Measurements from ENCODE around the gene PRH1. TPM values are rescaled to one million over a fixed set of nuclear protein-coding genes. Genes with fewer than 3 reads are reported as not detected.

The PRH1 gene
- polyA plus RNA-seq, 4 donors: 7.8 to 16.2 (median 13.0) TPM

GRCh38 chr12:10847744-10848143 lies 36.3 kb downstream of the PRH1 start:
- DNase-seq (ENCODE audit: low read depth in 4 of 4, low spot score in 3 of 4): no peak

- DNase-seq (ENCODE audit: low read depth in 4 of 4, low spot score in 3 of 4): no peak
Observed at GRCh38 chr12:10842862-10843261, 41.2 kb downstream of the PRH1 start.

- no peak for DNase-seq (ENCODE audit: low read depth in 4 of 4, low spot score in 3 of 4)
Observed at GRCh38 chr12:10838461-10838860, 45.6 kb downstream of the PRH1 start.

Other genes starting within 250 kb of the PRH1 start
- 1 to 10 TPM in 2 of 4 donors, under 1 TPM in 2; 0.10 to 1.7 (median 0.99) TPM for gene STYK1, start 210.2 kb downstream of the PRH1 start, polyA plus RNA-seq (ENCODE audit: insufficient read length in 4 of 4)
- gene YBX3, start 160.9 kb downstream of the PRH1 start, polyA plus RNA-seq (ENCODE audit: insufficient read length in 4 of 4): 100 to 1,000 TPM; 219 to 263 (median 239) TPM
- gene TAS2R7, start 81.6 kb downstream of the PRH1 start, polyA plus RNA-seq (ENCODE audit: insufficient read length in 4 of 4): not detected
- gene TAS2R8, start 77.0 kb downstream of the PRH1 start, polyA plus RNA-seq (ENCODE audit: insufficient read length in 4 of 4): not detected
- not detected for gene TAS2R9, start 74.1 kb downstream of the PRH1 start, polyA plus RNA-seq (ENCODE audit: insufficient read length in 4 of 4)
- 1 to 10 TPM; 1.1 to 2.6 (median 2.1) TPM for gene TAS2R10, start 57.9 kb downstream of the PRH1 start, polyA plus RNA-seq (ENCODE audit: insufficient read length in 4 of 4)
- gene PRR4, start 34.8 kb downstream of the PRH1 start, polyA plus RNA-seq (ENCODE audit: insufficient read length in 4 of 4): 1 to 10 TPM; 6.5 to 9.1 (median 7.6) TPM
- gene TAS2R13, start 25.3 kb upstream of the PRH1 start, polyA plus RNA-seq (ENCODE audit: insufficient read length in 4 of 4): under 1 TPM in 3 of 4 donors, not detected in 1; 0.09 to 0.14 (median 0.14) TPM
- gene PRH2, start 45.0 kb upstream of the PRH1 start, polyA plus RNA-seq (ENCODE audit: insufficient read length in 4 of 4): under 1 TPM in 3 of 4 donors, not detected in 1; 0.29 to 0.76 (median 0.45) TPM
- gene TAS2R14, start 55.0 kb upstream of the PRH1 start, polyA plus RNA-seq (ENCODE audit: insufficient read length in 4 of 4): 1 to 10 TPM; 2.5 to 4.0 (median 3.2) TPM
- gene TAS2R50, start 102.7 kb upstream of the PRH1 start, polyA plus RNA-seq (ENCODE audit: insufficient read length in 4 of 4): under 1 TPM in 2 of 4 donors, not detected in 2; 0.16 to 0.36 TPM
- 1 to 10 TPM; 1.1 to 2.2 (median 1.4) TPM for gene TAS2R20, start 114.0 kb upstream of the PRH1 start, polyA plus RNA-seq (ENCODE audit: insufficient read length in 4 of 4)
- 1 to 10 TPM; 1.2 to 1.4 (median 1.3) TPM for gene TAS2R19, start 138.4 kb upstream of the PRH1 start, polyA plus RNA-seq (ENCODE audit: insufficient read length in 4 of 4)
- gene TAS2R31, start 147.2 kb upstream of the PRH1 start, polyA plus RNA-seq (ENCODE audit: insufficient read length in 4 of 4): 1 to 10 TPM in 3 of 4 donors, under 1 TPM in 1; 0.82 to 2.1 (median 1.7) TPM
- gene TAS2R46, start 178.0 kb upstream of the PRH1 start, polyA plus RNA-seq (ENCODE audit: insufficient read length in 4 of 4): under 1 TPM in 1 of 4 donors, not detected in 3; 0.27 TPM
- under 1 TPM in 3 of 4 donors, not detected in 1; 0.24 to 0.64 (median 0.60) TPM for gene TAS2R43, start 208.1 kb upstream of the PRH1 start, polyA plus RNA-seq (ENCODE audit: insufficient read length in 4 of 4)